NB4 (cell line): ENCODE data around the gene NOLC1.

Source experiments
- DNase-seq: peaks from one replicate; pipeline ENCODE4 v3.0.0; 2010; ENCODE audit warnings: low read depth
- H3K4me3 ChIP-seq: one replicate; pipeline ENCODE4 v1.5.1; 2011; ENCODE audit warnings: mild to moderate bottlenecking, low read depth, low read length, moderate library complexity
- MYC ChIP-seq: IDR thresholded peaks from 2 replicates; pipeline ENCODE4 v1.6.1; 2011; ENCODE audit warnings: low read depth, low read length
- POLR2A ChIP-seq: IDR thresholded peaks from 2 replicates; pipeline ENCODE4 v1.6.1; 2011; ENCODE audit warnings: mild to moderate bottlenecking; ENCODE audit not compliant: insufficient read length; ENCODE audit errors: extremely low read depth
- TF ChIP-seq, protein P1 (sequence below): IDR thresholded peaks from 2 replicates; pipeline ENCODE4 v1.6.1; 2011; ENCODE audit warnings: low read depth, low read length
- TF ChIP-seq, protein P2 (sequence below): IDR thresholded peaks from one replicate; pipeline ENCODE4 v1.5.1; 2012; ENCODE audit warnings: low read depth, low read length

Gene NOLC1

DNA sequence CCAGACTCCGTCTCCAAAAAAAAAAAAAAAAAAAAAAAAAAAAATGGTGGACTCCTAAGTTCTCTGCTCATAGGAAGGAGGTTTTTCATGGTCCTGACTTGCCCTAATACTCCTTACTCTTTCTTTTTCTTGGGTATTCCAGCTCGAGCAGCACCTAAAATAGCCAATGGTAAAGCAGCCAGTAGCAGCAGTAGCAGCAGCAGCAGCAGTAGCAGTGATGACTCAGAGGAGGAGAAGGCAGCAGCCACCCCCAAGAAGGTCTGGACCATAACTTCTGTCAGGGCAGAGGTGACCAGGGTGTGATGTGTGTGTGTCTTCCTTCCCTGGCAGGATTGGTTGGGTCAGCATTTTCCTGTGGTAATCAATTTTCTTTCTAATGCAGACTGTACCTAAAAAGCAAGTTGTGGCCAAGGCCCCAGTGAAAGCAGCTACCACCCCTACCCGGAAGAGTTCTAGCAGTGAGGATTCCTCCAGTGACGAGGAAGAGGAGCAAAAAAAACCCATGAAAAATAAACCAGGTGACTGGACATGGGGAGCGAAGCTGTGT is 6.9 kb downstream of the NOLC1 start:
- TF ChIP-seq, protein P1, sequence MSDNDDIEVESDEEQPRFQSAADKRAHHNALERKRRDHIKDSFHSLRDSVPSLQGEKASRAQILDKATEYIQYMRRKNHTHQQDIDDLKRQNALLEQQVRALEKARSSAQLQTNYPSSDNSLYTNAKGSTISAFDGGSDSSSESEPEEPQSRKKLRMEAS: no peak
- no peak for TF ChIP-seq POLR2A
- TF ChIP-seq, protein P2, sequence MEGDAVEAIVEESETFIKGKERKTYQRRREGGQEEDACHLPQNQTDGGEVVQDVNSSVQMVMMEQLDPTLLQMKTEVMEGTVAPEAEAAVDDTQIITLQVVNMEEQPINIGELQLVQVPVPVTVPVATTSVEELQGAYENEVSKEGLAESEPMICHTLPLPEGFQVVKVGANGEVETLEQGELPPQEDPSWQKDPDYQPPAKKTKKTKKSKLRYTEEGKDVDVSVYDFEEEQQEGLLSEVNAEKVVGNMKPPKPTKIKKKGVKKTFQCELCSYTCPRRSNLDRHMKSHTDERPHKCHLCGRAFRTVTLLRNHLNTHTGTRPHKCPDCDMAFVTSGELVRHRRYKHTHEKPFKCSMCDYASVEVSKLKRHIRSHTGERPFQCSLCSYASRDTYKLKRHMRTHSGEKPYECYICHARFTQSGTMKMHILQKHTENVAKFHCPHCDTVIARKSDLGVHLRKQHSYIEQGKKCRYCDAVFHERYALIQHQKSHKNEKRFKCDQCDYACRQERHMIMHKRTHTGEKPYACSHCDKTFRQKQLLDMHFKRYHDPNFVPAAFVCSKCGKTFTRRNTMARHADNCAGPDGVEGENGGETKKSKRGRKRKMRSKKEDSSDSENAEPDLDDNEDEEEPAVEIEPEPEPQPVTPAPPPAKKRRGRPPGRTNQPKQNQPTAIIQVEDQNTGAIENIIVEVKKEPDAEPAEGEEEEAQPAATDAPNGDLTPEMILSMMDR: no peak
- no peak for TF ChIP-seq MYC

GRCh38 chr10:102159831-102160230 is 7.6 kb downstream of the NOLC1 start:
- no peak overlapping the region for H3K4me3 ChIP-seq
- peak; percentile 2 for DNase-seq
- TF ChIP-seq MYC: no peak
- TF ChIP-seq POLR2A: peak; percentile 7
- TF ChIP-seq, protein P2: no peak
- TF ChIP-seq, protein P1: no peak

More for the DNA sequence above, 6.9 kb downstream of the NOLC1 start:
- DNase-seq: peak; percentile 4
- no peak overlapping the region for H3K4me3 ChIP-seq

GRCh38 chr10:102163342-102163989 is 11.3 kb downstream of the NOLC1 start:
- TF ChIP-seq POLR2A (no peak), MYC (no peak)
- TF ChIP-seq, protein P2: no peak
- TF ChIP-seq, protein P1: no peak
- no peak overlapping the region for H3K4me3 ChIP-seq

GRCh38 chr10:102167861-102168260 is 15.7 kb downstream of the NOLC1 start:
- no peak overlapping the region for H3K4me3 ChIP-seq
- DNase-seq: no peak
- no peak for TF ChIP-seq POLR2A
- TF ChIP-seq, protein P1: no peak
- TF ChIP-seq, protein P2: no peak
- no peak for TF ChIP-seq MYC

More at GRCh38 chr10:102163342-102163989, 11.3 kb downstream of the NOLC1 start:
- peak; percentile 6 for DNase-seq

DNA sequence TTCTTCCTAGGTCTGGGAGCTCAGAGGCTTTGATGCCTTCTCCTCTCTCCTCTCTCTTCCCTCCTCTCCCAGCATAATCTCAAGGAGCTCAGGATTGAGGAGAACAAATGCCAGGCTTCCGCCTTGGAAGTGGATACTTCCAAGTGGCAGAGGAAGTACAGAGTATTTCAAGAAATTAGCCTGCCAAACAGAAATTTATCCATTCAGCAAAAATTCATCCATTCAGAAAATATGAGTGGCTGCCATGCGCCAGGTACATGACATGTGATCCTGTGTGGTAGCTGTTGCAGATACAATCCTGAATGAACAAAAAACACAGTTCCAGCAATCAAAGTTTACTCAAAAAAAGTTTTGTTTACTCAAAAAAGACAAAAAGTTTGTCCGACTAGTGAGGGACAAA is 18.4 kb downstream of the NOLC1 start:
- TF ChIP-seq, protein P2: no peak
- TF ChIP-seq POLR2A (no peak), MYC (no peak)
- TF ChIP-seq, protein P1: no peak
- DNase-seq: no peak
- H3K4me3 ChIP-seq: no peak overlapping the region
